T-helper 2 cell treated with Interferon-gamma antibody and Interleukin-4, amounts not matched to agents 100 ng/mL and 5 ng/mL, for 36 hours (primary cell): ENCODE results near the gene MCUB. TPM values are rescaled to one million over a fixed set of nuclear protein-coding genes. Genes with fewer than 3 reads are reported as not detected.
"Not testable (repeated sequence)": the region's sequence is repeated elsewhere in the genome, so short reads cannot be mapped to it uniquely, and the experiment has no call there.

ENCODE experiments used
- intact Hi-C: fragments of 100-400 bp; cut with micrococcal nuclease; formaldehyde crosslinking; loops from one replicate; pipeline ENCODE4 v1.15.1; 2023
- total RNA-seq: library from RNA; stranded (reverse); gene quantifications from 2 replicates; pipeline ENCODE4 v1.2.3, GENCODE V29; 2022

MCUB gene, protein sequence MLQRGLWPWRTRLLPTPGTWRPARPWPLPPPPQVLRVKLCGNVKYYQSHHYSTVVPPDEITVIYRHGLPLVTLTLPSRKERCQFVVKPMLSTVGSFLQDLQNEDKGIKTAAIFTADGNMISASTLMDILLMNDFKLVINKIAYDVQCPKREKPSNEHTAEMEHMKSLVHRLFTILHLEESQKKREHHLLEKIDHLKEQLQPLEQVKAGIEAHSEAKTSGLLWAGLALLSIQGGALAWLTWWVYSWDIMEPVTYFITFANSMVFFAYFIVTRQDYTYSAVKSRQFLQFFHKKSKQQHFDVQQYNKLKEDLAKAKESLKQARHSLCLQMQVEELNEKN
- 66.6 and 72.8 TPM in 2 replicates for total RNA-seq

DNA sequence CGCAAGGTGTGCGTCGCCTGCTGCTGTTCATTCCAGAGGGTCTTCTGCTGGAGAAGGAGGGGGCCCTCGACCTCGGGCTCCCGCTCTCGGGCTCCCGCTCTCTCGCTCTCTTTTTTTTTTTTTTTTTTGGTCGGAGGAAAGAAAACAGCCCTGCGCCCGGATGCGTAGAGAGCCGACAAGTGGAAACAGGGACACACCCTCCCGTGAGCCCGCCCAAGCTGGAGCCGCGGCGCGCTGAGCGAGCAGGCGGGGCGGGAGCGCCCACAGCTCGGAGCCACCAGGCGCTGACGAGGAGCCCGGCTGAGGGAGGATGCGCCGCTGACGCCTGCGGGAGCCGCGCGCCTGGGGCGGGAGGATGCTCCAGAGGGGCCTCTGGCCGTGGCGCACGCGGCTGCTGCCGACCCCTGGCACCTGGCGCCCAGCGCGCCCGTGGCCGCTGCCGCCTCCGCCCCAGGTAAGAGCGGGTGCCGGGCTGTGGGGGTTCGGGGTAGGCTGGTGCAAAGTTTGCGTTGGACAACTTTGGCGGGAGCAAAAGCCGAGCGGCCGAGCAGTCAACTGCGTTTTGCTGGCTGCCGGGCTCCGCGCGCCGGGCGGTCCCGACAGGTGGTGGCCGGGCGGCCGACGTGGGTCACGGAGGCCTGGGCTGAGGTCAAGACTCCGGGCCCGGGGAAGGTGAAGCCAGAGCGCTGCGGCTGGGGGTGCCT, at the start of gene MCUB:
MCUB (plus strand) TSS at position 264 of the 704 bp plus-strand sequence; CDS start at position 356, 92 bp downstream.
- intact Hi-C loops = loop anchor here (1.0 to 10.0 kb wide), 6 partner anchors 127 to 1839 kb away; partner anchors contain the start of genes CASP6, CYP2U1, PAPSS1 and SEC24B

DNA sequence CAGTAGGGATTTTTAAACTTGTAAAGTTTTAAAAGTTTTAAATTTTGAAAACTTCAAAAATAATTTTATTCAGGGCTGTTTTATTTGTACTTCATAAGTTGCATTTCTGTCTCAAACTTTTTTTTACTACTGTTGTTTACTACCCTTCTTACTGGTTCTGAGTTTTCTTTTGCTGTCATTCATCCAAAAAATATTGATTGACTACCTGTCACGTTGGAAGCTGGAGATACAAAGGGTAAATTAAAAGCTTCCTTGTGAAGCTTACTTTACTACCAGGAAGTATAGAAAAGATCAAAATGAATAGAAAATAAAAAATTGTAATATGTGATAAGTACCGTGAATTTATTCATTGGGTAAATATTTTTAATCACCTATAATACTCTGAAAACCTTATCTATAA, 49.4 kb upstream of the MCUB start:
- intact Hi-C loops = no loop called here

DNA sequence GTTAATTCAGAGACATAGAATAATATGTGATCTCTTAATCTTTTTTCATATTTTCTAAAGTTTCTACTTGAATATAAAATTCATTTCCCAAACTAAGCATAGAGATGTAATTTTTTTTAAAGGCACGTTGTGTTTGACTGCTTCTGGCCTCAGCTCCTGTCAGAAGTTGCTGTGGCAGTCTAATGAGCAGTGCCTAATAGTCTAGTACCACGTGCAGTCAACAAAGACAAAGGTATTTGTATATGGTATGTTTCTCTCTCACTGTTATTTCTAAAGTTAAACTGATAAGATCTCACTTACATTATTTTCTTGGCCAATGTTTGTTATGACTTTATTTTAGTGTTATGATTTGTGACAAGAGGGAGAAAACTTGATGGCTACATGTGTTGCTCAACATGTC, 48.6 kb upstream of the MCUB start:
- intact Hi-C loops = no loop called here

- intact Hi-C loops = not testable (repeated sequence)
Observed at GRCh38 chr4:109513368-109513767, 46.7 kb upstream of the MCUB start.

DNA sequence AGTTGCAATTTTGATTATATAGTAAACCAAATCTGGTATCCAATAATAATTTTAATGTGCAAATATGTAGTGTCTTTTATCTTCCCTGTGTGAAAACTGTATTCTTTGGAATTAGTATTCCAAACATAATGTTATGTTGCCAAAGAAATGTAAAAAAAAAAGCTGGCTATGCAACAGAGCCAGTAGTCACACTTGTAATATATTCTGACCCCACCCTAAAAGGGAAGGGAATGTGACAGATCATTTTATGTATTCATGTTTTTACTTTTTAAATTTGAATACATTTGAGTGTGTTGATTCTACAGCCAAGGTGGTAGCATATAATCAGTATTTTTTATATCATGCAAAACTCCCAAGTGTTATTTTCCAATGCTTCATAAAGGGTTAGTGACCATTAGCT, 27.9 kb upstream of the MCUB start:
- intact Hi-C loops = no loop called here

DNA sequence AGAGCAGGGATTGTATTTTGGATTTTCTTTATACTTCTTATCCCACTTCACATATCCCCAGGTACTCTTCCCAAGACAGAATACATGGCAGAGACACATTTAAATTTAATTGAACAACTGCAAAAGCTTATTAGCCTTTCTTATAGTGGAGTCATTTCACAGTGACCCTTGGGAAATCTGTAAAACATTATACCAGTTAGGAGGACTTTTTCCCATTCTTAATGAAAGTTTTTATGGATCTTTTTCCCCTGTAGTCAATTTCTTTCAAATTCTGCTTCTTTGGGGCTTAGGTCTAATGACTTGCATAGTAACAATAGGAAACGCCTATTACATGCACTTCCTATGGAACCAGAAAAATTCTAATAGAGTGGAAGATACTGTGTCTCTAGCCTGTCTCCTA, 14.6 kb upstream of the MCUB start:
- intact Hi-C loops = no loop called here

- intact Hi-C loops = no loop called here
Observed at GRCh38 chr4:109547394-109547793, 12.7 kb upstream of the MCUB start.

DNA sequence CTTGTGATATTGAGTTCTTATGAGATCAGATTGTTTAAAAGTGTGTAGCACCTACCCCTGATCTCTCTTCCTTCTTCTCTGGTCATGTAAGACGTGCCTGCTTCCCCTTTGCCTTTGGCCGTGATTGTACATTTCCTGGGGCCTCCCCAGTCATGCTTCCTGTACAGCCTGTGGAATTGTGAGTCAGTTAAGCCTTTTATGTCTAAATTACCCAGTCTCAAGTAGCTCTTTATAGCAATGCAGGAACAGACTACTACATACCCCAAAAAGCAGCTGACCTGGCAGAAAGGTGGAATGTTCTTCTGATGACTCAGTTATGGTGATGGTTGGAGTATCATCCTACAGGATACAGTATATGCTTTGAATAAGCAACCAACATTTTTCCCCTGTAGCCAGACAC, 11.4 kb upstream of the MCUB start:
- intact Hi-C loops = no loop called here

DNA sequence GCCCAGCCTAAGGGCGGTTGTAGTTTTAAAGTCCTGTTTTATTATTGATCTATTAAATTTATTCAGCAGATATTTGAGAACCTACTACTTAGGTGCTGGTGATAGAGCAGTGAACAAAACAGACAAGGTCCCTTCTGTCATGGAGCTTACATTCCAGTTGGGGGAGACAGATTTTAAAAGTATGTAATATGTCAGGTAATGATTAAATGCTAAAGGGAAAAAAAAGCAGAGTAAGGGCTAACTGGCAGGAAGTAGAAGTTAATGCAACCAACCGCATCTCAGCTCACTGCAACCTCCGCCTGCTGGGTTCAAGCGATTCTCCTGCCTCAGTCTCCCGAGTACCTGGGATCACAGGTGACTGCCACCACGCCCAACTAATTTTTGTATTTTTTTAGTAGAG, 7.8 kb upstream of the MCUB start:
- intact Hi-C loops = no loop called here

- intact Hi-C loops = no loop called here
Observed at GRCh38 chr4:109553130-109553529, 6.9 kb upstream of the MCUB start.

DNA sequence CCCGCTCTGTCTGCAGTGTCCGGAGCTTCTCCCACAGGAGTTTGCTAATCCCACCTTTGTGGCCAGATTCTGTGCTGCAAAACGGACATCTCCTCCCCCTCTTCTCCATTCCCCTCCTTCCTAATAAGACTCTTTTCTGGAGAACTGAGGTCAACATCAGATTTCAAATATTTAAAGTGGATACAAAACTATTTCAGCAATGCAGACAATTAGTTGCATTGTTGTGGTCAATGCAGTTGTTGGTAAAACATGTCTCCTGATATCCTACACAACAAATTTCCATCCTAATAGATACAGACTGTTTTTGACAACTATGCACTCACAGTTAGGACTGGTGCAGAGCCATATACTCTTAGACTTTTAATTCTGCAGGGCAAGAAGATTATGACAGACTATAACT, 5.1 kb upstream of the MCUB start:
- intact Hi-C loops = no loop called here

DNA sequence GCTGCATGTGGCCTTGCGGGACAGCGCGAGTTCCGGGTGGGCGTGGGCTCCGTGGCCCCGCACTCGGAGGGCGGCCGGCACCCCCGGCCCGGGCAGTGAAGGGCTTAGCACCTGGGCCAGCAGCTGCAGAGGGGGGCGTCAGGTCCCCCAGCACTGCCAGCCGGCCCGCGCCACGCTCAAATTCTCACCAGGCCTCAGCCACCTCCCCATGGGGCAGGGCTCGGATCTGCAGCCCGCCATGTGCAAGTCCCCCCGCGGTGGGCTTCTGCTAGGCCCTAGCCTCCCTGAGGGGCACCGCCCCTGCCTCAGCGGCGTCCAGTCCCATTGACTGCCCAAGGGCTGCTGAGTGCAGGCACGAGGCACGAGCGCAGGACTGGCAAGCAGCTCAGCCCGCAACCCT, 2.6 kb upstream of the MCUB start:
- intact Hi-C loops = no loop called here

DNA sequence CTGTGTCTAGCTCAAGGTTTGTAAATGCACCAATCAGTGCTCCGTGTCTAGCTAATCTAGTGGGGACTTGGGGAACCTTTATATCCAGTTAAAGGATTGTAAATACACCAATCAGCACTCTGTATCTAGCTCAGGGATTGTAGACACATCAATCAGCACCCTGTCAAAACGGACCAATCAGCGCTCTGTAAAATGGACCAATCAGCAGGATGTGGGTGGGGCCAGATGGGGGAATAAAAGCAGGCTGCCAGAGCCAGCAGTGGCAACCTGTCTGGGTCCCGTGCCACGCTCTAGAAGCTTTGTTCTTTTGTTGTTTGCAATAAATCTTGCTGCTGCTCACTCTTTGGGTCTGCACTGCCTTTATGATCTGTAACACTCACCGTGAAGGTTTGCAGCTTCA, 2.0 kb upstream of the MCUB start:
- intact Hi-C loops = not testable (repeated sequence)

- intact Hi-C loops = no loop called here
Observed at GRCh38 chr4:109559625-109559982, 442 bp upstream of the MCUB start.

DNA sequence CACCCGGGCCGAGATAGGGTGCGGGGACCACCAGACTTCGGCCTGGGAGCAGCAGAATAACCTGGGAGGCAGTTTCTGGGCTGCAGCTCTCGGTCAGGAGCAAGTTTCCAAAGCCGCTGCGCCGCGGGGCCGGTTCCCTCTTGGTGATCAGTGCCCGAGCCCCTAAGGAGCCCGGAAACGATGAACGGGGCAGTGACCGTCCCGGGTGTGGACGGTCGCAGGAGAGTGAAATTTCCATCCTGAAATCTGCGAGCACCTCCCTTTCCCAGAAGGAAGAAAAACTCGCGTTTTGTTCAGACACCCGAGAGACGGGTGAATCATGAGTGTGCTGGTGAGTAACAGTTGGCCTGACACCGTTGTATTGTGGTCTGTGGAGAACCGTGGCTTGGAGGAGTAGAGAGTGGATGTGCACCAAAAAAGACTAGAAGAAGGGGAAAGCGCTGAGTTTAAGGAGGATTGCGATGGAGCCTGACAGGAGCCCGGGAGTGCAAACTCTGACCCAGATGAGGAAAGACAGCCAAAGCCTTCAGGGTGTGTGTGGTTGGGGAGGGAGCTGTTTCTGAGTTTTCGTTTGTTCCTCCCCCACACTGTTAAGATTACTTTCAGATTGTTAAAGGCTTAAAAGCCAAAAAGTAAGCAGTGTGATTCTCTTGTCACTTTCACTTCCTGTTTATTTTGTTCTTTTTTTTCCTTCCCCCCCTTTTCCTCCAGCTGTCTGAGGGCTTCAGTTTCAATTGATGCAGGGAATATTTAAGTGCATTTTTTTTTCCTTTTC, 828 bp downstream of the MCUB start:
- intact Hi-C loops = loop anchor here (1.0 to 10.0 kb wide), 10 partner anchors 14 to 1840 kb away; partner anchors contain the start of genes CASP6, CYP2U1, GAR1 and PAPSS1

- intact Hi-C loops = loop anchor here (10.0 kb wide), 1 partner anchor 1628 kb away; the partner anchor contains the start of gene CYP2U1
Observed at GRCh38 chr4:109562457-109563239, 2.6 kb downstream of the MCUB start.

DNA sequence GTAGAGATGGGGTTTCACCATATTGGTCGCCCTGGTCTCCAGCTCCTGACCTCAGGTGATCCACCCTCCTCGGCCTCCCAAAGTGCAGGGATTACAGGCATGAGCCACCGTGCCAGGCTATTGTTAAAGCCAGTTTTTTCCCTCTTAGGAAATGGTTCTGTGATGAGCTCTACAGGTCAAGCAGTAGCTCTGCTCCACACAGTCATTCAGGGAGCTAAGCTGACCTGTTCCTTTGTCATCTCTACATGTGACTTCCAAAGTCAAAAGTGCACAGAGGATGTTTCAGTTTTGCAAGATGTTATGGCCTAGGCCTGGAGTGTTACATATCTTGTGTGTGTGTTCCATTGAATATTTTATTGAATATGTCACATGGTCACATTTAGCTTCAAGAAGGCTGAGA, 11.4 kb downstream of the MCUB start:
- intact Hi-C loops = no loop called here

DNA sequence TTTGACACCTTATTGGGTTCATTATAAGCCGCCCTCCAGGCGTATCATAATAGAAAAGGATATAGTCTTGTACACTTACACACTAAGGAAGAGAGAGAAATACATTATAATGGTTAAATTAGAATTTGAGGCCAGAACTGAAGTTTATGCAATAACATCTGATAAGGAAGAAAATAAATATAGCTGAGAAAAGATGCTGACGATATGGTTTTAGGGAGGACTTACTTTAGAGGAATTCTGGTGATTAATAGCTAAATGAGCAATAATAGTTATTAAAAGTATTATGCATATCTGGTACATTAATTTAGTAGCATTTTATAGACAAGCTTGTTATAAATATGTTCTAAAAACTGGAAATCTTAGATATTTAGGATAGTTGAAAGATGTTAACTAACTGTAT, 12.1 kb downstream of the MCUB start:
- intact Hi-C loops = no loop called here

- intact Hi-C loops = no loop called here
Observed at GRCh38 chr4:109574443-109574850, 14.4 kb downstream of the MCUB start.

- intact Hi-C loops = loop anchor here (1.0 to 5.0 kb wide), 2 partner anchors 14 to 72 kb away; no protein-coding TSS in a partner anchor
Observed at GRCh38 chr4:109574931-109575804, 15.1 kb downstream of the MCUB start.
